HL-60/S4 treated with phorbol 12-myristate 13-acetate at 8.2 ng/mL for 4 days and 3 days (cell line): ENCODE data around the gene GRM4.
"Not testable (repeated sequence)": the region's sequence is repeated elsewhere in the genome, so short reads cannot be mapped to it uniquely, and the experiment has no call there.

Experiments used
- in situ Hi-C: fragments of 300-500 bp; cut with MboI; formaldehyde crosslinking; loops from 2 replicates; pipeline ENCODE4 v1.15.0; 2022; ENCODE audit warnings: low sequenced_read_pairs

The GRM4 gene

GRCh38 chr6:34146021-34146782 lies at the start of gene GRM4:
Gene GRM4 (minus strand): TSS chr6:34146087. CDS start chr6:34133496, 12,591 bp downstream.
- in situ Hi-C loops = no loop called here

- in situ Hi-C loops = no loop called here
Measured at GRCh38 chr6:34194772-34195171, 48.9 kb upstream of the GRM4 start.

DNA sequence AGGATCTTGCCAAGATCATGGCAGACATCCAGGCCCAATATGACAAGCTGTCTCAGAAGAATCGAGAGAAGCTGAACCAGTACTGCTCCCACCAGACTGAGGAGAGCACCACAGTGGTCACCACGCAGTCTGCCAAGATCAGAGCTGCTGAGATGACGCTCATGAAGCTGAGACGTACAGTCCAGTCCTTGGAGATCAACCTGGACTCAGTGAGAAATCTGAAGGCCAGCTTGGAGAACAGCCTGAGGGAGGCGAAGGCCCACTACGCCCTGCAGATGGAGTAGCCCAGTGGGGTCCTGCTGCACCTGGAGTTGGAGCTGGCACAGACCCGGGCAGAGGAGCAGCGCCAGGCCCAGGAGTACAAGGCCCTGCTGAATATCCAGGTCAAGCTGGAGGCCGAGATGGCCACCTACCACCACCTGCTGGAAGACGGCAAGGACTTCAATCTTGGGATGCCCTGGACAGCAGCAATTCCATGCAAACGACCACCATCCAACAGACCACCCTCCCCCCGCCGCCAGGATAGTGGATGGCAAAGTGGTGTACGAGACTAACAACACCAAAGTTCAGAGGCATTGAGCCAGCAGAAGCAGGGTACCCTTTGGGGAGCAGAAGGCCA lies 44.7 kb upstream of the GRM4 start:
- in situ Hi-C loops = no loop called here

DNA sequence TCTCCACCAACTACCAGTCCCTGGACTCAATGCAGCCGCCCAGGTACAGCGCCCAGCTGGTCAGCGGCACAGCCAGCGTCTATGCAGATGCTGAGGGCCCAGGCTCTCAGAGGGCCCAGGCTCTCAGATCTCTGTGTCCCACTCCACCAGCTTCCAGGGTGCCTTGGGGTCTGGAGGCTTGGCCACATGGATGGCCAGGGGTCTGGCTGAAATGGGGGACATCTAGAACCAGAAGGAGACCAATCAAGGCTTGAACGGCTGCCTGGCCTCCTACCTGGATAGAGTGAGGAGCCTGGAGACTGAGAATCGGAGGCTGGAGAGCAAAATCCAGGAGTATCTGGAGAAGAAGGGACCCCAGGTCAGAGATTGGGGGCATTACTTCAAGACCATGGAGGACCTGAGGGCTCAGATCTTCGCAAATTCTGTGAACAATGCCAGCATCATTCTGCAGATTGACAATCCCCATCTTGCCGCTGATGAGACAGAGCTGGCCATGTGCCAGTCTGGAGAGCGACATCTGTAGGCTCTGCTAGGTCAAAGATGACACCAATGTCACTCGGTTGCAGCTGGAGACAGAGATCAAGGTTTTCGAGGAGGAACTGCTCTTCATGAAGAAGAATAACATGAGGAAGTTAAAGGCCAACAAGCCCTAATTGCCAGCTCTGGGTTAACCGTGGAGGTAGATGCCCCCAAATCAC lies 44.1 kb upstream of the GRM4 start:
- in situ Hi-C loops = no loop called here

- in situ Hi-C loops = not testable (repeated sequence)
Measured at GRCh38 chr6:34184726-34185125, 38.8 kb upstream of the GRM4 start.

DNA sequence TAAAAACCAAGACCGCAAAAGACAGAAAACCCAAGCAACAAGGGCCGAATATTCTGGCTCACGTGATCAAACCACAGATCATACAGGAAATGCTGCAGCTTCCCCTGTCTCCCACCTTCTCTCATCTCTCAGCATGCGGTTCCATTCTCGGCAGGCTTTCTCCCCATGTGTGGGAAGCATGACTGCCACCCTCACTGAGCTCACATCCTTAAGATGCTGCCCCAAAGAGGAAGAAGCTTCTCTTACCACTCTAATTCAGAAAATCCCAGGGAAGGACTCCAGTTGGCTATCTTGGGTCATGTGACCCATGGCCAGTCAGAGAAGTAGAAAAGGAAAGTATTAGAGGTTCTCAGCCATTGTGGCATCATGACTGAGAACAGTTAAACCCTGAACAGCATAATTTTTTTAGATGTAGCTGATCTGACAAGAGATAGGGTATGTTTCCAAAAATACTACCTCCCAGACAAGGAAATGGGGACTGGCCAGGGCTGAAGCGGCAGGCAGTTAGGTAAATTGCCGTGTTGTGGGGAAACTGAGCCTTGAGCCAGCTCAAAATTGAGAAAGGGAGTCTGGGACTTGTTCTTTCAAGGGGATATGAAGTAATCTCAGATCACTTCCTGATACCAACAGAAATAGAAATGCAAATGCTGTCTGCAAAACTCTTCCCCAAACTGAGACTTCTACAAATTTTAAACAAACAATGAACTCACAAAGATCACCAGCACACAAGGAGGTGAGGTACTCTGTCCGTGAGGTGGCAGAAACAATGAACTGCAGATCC lies 37.1 kb upstream of the GRM4 start:
- in situ Hi-C loops = no loop called here

DNA sequence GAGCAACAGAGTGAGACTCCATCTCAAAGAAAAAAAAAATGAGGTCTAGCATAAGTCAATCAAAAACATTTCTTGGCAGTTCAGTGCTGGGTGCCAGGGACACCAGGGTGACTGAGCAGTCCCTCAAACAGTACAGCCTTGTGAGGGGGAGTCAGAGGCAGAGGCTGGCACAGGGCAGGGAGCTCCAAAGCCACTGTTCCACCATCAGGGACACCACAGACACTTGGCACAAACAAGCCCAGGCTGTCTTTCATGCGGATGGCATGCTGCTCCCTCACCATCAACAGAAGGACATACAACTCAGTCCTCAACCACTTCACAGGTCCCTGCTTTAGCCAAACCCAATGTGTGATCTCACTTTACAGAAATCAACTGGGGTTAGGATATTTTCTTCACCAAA lies 36.0 kb upstream of the GRM4 start:
- in situ Hi-C loops = no loop called here

GRCh38 chr6:34179106-34179720 lies 33.3 kb upstream of the GRM4 start:
- in situ Hi-C loops = no loop called here

GRCh38 chr6:34178357-34179105 lies 32.6 kb upstream of the GRM4 start:
- in situ Hi-C loops = no loop called here

DNA sequence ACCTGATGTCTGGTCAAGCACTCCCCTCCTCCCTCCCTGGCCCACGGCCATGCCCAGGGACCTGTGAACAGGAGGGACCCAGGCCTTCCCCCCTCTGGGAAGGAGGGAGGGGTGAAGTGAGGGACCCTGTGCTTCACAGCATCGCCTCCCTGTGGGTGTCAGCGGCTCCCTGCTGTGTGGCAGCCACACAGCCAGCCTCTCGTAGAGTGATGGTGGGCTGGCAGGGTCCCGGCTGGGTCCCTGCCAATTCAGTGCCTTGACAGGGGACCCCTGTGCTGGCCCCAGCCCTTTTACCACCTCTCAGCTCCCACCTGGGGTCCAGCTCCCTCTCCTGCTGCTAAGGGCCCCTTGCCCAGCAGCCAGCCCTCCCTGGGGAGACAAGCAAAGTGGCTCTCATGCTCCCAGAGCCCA lies 31.3 kb upstream of the GRM4 start:
- in situ Hi-C loops = no loop called here

GRCh38 chr6:34176261-34177031 lies 30.6 kb upstream of the GRM4 start:
- in situ Hi-C loops = no loop called here

- in situ Hi-C loops = loop anchor here (25.0 kb wide), 1 partner anchor 437 kb away; no protein-coding TSS in a partner anchor
Measured at GRCh38 chr6:34174846-34175399, 29.0 kb upstream of the GRM4 start.

DNA sequence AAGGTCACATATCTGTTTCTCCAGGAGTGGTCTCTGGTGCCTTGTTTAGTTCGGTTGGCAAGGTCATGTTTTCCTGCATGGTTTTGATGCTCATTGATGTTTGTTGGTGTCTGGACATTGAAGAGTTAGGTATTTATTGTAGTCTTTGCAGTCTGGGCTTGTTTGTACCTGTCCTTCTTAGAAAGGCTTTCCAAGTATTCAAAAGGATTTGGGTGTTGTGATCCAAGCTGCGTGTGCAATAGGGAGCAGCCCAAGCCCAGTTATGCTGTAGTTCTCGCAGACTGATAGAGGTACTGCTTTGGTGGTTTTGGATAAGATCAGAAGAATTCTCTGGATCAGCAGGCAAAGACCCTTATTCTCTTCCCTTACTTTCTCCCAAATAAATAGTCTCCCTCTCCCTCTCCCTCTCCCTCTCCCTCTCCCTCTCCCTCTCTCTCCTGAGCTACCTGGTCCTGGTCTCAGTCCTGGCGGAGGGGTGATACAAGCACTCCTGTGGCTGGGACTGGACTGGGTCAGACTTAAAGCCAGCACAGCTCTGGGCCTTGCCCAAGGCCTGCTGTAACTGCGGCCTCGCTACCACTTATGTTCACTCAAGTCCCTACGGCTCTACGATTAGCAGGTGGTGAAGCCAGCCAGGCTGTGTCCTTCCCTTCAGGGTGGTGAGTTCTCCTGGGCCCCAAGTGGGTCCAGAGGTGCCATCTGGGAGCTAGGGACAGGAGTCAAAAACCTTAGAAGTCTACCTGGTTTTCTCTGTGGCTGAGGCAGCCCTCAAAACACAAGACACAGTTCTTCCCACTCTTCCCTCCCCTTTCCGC lies 27.3 kb upstream of the GRM4 start:
- in situ Hi-C loops = loop anchor here (25.0 kb wide), 1 partner anchor 439 kb away; no protein-coding TSS in a partner anchor

DNA sequence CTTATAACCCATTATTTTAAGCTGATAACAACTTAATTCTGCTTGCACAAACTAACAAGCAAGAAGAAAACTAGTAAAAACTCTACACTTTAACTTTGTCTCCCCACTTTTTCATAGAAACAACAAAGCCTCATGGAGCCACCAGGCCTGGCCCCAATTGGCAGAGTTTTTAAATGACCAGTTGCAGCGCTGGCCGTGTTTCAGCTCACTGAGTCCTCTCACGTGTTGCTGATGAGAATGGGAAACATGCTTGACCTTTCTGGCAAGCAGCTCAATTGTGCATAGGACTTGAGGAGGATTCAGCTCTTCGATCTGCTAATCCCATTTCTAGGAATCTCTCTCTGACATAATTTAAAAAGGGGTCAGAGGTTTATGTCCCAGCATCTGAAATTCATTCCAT lies 24.5 kb upstream of the GRM4 start:
- in situ Hi-C loops = loop anchor here (25.0 kb wide), 1 partner anchor 442 kb away; no protein-coding TSS in a partner anchor

- in situ Hi-C loops = loop anchor here (25.0 kb wide), 1 partner anchor 442 kb away; no protein-coding TSS in a partner anchor
Measured at GRCh38 chr6:34169897-34170296, 24.0 kb upstream of the GRM4 start.

- in situ Hi-C loops = loop anchor here (25.0 kb wide), 1 partner anchor 450 kb away; no protein-coding TSS in a partner anchor
Measured at GRCh38 chr6:34161857-34162515, 16.1 kb upstream of the GRM4 start.

DNA sequence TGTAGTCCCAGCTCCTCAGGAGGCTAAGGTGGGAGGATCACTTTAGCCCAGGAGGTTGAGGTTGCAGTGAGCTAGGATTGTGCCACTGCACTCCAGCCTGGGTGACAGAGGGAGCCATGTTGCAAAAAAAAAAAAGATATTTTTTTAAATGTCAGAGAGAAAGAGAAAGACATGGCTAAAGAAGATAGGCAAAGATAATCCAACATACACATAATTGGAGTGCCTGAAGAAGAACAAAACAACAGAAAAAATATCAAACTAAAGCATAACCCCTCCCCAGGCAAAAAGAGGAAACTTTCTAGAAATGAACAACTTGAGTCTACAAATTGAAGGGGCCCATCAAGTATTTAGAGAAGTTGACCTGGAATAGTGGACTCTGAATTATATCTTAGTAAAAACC lies 14.0 kb upstream of the GRM4 start:
- in situ Hi-C loops = loop anchor here (25.0 kb wide), 1 partner anchor 452 kb away; no protein-coding TSS in a partner anchor
